ENCODE results near the gene AURKA.

DNA sequence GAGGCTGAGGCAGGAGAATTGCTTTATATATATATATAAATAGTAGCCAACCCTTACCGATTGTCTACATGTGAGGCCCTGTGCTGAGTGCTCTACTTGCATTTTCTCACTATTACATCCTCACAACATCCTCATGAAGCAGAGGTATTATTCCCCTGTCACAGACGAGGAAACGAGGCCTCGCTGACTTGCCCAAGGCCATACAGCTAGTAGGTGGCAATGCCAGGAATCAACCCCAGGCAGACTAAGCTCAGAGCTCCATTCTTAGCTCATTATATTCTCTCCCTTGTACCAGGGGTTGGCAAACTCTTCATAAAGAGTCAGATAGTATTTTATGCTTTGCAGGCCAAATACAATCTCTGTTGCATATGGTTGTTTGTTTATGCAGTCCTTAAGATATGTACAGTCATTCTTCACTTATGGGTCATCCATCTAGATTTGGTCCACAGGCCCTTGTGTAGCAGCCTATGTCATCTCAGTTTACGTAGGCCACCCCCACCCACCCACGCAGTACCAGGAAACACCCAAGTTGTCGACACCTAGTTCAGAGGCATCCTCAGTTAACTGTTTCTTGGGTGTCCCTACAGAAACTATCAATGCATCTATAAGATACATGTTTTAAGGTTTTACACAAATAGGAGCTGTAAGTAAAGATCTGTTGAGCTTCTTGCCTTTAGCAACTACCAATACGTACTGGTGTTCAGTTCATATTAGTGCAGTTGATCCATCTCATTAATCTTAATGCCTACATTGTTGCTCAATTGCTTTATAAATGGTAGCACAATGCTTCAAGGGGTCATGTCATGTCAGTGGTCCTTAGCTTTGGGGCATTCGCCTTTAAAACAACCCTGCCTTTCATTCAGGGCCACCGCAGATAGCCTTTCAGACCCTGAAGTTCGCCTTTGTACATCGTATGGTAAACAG lies 23.1 kb upstream of the AURKA start:
- TF ChIP-seq BCL6 (CRISPR knock-in tag; IDR thresholded peaks at IDR 0.05): no peak
- TF ChIP-seq, protein P1, sequence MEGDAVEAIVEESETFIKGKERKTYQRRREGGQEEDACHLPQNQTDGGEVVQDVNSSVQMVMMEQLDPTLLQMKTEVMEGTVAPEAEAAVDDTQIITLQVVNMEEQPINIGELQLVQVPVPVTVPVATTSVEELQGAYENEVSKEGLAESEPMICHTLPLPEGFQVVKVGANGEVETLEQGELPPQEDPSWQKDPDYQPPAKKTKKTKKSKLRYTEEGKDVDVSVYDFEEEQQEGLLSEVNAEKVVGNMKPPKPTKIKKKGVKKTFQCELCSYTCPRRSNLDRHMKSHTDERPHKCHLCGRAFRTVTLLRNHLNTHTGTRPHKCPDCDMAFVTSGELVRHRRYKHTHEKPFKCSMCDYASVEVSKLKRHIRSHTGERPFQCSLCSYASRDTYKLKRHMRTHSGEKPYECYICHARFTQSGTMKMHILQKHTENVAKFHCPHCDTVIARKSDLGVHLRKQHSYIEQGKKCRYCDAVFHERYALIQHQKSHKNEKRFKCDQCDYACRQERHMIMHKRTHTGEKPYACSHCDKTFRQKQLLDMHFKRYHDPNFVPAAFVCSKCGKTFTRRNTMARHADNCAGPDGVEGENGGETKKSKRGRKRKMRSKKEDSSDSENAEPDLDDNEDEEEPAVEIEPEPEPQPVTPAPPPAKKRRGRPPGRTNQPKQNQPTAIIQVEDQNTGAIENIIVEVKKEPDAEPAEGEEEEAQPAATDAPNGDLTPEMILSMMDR (IDR thresholded peaks at IDR 0.05 in 2 of 3, conservative IDR thresholded peaks at IDR 0.05 in 1 of 3; ENCODE audit: insufficient read depth in 2 of 3, low read depth in 1 of 3, low read length in 3 of 3): no peak
- TF ChIP-seq, protein P2, sequence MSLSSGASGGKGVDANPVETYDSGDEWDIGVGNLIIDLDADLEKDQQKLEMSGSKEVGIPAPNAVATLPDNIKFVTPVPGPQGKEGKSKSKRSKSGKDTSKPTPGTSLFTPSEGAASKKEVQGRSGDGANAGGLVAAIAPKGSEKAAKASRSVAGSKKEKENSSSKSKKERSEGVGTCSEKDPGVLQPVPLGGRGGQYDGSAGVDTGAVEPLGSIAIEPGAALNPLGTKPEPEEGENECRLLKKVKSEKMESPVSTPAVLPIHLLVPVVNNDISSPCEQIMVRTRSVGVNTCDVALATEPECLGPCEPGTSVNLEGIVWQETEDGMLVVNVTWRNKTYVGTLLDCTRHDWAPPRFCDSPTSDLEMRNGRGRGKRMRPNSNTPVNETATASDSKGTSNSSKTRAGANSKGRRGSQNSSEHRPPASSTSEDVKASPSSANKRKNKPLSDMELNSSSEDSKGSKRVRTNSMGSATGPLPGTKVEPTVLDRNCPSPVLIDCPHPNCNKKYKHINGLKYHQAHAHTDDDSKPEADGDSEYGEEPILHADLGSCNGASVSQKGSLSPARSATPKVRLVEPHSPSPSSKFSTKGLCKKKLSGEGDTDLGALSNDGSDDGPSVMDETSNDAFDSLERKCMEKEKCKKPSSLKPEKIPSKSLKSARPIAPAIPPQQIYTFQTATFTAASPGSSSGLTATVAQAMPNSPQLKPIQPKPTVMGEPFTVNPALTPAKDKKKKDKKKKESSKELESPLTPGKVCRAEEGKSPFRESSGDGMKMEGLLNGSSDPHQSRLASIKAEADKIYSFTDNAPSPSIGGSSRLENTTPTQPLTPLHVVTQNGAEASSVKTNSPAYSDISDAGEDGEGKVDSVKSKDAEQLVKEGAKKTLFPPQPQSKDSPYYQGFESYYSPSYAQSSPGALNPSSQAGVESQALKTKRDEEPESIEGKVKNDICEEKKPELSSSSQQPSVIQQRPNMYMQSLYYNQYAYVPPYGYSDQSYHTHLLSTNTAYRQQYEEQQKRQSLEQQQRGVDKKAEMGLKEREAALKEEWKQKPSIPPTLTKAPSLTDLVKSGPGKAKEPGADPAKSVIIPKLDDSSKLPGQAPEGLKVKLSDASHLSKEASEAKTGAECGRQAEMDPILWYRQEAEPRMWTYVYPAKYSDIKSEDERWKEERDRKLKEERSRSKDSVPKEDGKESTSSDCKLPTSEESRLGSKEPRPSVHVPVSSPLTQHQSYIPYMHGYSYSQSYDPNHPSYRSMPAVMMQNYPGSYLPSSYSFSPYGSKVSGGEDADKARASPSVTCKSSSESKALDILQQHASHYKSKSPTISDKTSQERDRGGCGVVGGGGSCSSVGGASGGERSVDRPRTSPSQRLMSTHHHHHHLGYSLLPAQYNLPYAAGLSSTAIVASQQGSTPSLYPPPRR (CRISPR knock-in tag; IDR thresholded peaks at IDR 0.05; ENCODE audit: borderline replicate concordance): no peak
- TF ChIP-seq ZNF76 (CRISPR knock-in tag; IDR thresholded peaks at IDR 0.05; ENCODE audit: borderline replicate concordance): no peak
- TF ChIP-seq, protein P3, sequence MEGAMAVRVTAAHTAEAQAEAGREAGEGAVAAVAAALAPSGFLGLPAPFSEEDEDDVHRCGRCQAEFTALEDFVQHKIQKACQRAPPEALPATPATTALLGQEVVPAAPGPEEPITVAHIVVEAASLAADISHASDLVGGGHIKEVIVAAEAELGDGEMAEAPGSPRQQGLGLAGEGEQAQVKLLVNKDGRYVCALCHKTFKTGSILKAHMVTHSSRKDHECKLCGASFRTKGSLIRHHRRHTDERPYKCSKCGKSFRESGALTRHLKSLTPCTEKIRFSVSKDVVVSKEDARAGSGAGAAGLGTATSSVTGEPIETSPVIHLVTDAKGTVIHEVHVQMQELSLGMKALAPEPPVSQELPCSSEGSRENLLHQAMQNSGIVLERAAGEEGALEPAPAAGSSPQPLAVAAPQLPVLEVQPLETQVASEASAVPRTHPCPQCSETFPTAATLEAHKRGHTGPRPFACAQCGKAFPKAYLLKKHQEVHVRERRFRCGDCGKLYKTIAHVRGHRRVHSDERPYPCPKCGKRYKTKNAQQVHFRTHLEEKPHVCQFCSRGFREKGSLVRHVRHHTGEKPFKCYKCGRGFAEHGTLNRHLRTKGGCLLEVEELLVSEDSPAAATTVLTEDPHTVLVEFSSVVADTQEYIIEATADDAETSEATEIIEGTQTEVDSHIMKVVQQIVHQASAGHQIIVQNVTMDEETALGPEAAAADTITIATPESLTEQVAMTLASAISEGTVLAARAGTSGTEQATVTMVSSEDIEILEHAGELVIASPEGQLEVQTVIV (CRISPR knock-in tag; IDR thresholded peaks at IDR 0.05; ENCODE audit: borderline replicate concordance): no peak

Data from K562 (cell line).